Measurements from ENCODE around the gene PTOV1. TPM values are rescaled to one million over a fixed set of nuclear protein-coding genes. Genes with fewer than 3 reads are reported as not detected.

Gene PTOV1
- total and polyA plus RNA-seq, 2 of the 4 experiments (the other 2 are of a cell fraction), result 34.4 to 107 TPM

GRCh38 chr19:49855676-49856573, 5.0 kb downstream of the PTOV1 start (continued):
- TF ChIP-seq MXI1 (IDR thresholded peaks at IDR 0.05; ENCODE audit: borderline replicate concordance, low read depth, low read length), result no peak

GRCh38 chr19:49856574-49857021, 5.6 kb downstream of the PTOV1 start:
- H4K20me1 ChIP-seq (ENCODE audit: insufficient read depth, low read length), result peaks cover 78% of the 10 kb centered on the region
- H2BK5ac ChIP-seq (ENCODE audit: low read depth, low read length, poor library complexity, severe bottlenecking), result no peak overlapping the region
- H3K36me3 ChIP-seq (ENCODE audit: control insufficient read depth, insufficient read depth, low read length), result peaks cover 70% of the 10 kb centered on the region
- H4K5ac ChIP-seq (ENCODE audit: low read depth, low read length), result no peak overlapping the region; the same call in 1 of the 2 replicates
- no peak overlapping the region for H3K4me2 ChIP-seq (ENCODE audit: low read depth, low read length)
- no peaks in the 10 kb centered on the region for H3K9me3 ChIP-seq (ENCODE audit: control insufficient read depth, insufficient read depth, low read length)
- H2AFZ ChIP-seq (replicated peaks; ENCODE audit: low read length, poor library complexity), result no peak overlapping the region
- DNase-seq (no peak), ATAC-seq (ENCODE audit: low read depth) (no peak)
- no peak overlapping the region for H4K8ac ChIP-seq (ENCODE audit: low read depth in 2 of 2, low read length in 2 of 2)
- H3K4me1 ChIP-seq (ENCODE audit: control insufficient read depth, insufficient read depth, low read length), result peaks cover 20% of the 10 kb centered on the region
- H3K56ac ChIP-seq (ENCODE audit: extremely low read depth, insufficient read depth, low read length), result no peak overlapping the region
- in situ Hi-C loops (cut with MboI; ENCODE audit: low sequenced_read_pairs), result loop anchor here (10.0 kb wide), 1 partner anchor 172 kb away; the partner anchor contains the start of gene ADM5
- ChIA-PET CTCF (no interaction called here), POLR2A (ENCODE audit: unreplicated experiment) (no interaction called here)
- H3K23ac ChIP-seq (ENCODE audit: low read depth, low read length), result no peak overlapping the region
- intact Hi-C loops (cut with micrococcal nuclease), result no loop called here
- H3K18ac ChIP-seq (ENCODE audit: low read depth, low read length), result no peak overlapping the region
- TF ChIP-seq POLR2A (IDR thresholded peaks at IDR 0.05; ENCODE audit: low read depth, low read length) (no peak), NFE2L2 (IDR thresholded peaks at IDR 0.05; ENCODE audit: low read depth, low read length) (no peak), MAFK (IDR thresholded peaks at IDR 0.05; ENCODE audit: low read depth, low read length) (no peak), MXI1 (IDR thresholded peaks at IDR 0.05; ENCODE audit: borderline replicate concordance, low read depth, low read length) (no peak), USF2 (IDR thresholded peaks at IDR 0.05; ENCODE audit: low read depth, low read length) (no peak), SMC3 (IDR thresholded peaks at IDR 0.05; ENCODE audit: low read depth, low read length) (no peak), ELK1 (IDR thresholded peaks at IDR 0.05; ENCODE audit: borderline replicate concordance, low read depth, low read length) (no peak), RAD21 (IDR thresholded peaks at IDR 0.05; ENCODE audit: low read length) (no peak), CEBPB (IDR thresholded peaks at IDR 0.05; ENCODE audit: low read depth, low read length) (no peak), BHLHE40 (IDR thresholded peaks at IDR 0.05; ENCODE audit: low read depth, low read length) (no peak), FOS (IDR thresholded peaks at IDR 0.05; ENCODE audit: low read depth, low read length) (no peak)
- H3K9me1 ChIP-seq (ENCODE audit: insufficient read depth, low read length), result peaks cover 15% of the 10 kb centered on the region
- H4K91ac ChIP-seq (ENCODE audit: insufficient read depth, low read depth, low read length), result no peak overlapping the region
- dilution Hi-C loops (cut with HindIII; ENCODE audit: low sequenced_read_pairs, unreplicated experiment), result no loop called here
- H2BK15ac ChIP-seq (ENCODE audit: low read depth, low read length), result no peak overlapping the region
- H3K79me1 ChIP-seq (ENCODE audit: low read depth in 1 of 2, low read length in 2 of 2), result peaks cover 4 to 82% of the 10 kb centered on the region in 2 experiments
- 100% methylated on average over 1 of the region's 18 CpGs; no CpG with 5 or more reads in 1 of the 2 experiments for WGBS, 2 experiments (ENCODE audit: extremely low coverage in 2 of 2, insufficient read length in 1 of 2)
- no peaks in the 10 kb centered on the region for H3K27me3 ChIP-seq (ENCODE audit: control insufficient read depth, insufficient read depth, low read length)
- H3K27ac ChIP-seq (ENCODE audit: insufficient read depth, low read length), result no peak overlapping the region
- H2BK120ac ChIP-seq (ENCODE audit: low read depth, low read length), result no peak overlapping the region
- H2AK9ac ChIP-seq (replicated peaks; ENCODE audit: low read depth, low read length, poor library complexity), result peak overlapping the region; percentile 70
- H3K14ac ChIP-seq (replicated peaks; ENCODE audit: low read depth, low read length), result no peak overlapping the region
- H2AK5ac ChIP-seq (ENCODE audit: low read depth, low read length), result no peak overlapping the region
- no TSS peak for BruUV-seq (replicated peaks)
- no peak overlapping the region for H3K9ac ChIP-seq (ENCODE audit: low read depth, low read length)
- H3K4me3 ChIP-seq (ENCODE audit: insufficient read depth, low read depth, low read length), result no peak overlapping the region
- H3K4ac ChIP-seq (ENCODE audit: low read depth, low read length), result no peak overlapping the region
- no peak overlapping the region for H2BK20ac ChIP-seq (ENCODE audit: low read depth, low read length)
